Tibial nerve (tissue), 4 donors: ENCODE measurements around the gene INSM1.

ENCODE experiments used
- CTCF ChIP-seq, 5 experiments: fragments of 200-600 bp in 3 of 5; fragments of 450-650 bp in 2 of 5; sonication (generic) in 3 of 5; IDR thresholded peaks; one replicate each; pipeline ENCODE4 v1.5.1; 2016 to 2019; ENCODE audit warnings: antibody characterized with exemption in 5 of 5, mild to moderate bottlenecking in 3 of 5, moderate library complexity in 2 of 5
- EP300 ChIP-seq, 2 donors: sonication (generic); formaldehyde crosslinking; IDR thresholded peaks; one replicate each; pipeline ENCODE4 v1.6.1; 2017; ENCODE audit warnings: antibody characterized with exemption in 2 of 2, mild to moderate bottlenecking in 1 of 2
- POLR2A ChIP-seq, 2 donors: fragments of 450-650 bp; IDR thresholded peaks; one replicate each; pipeline ENCODE4 v1.6.1; 2017; ENCODE audit warnings: antibody characterized with exemption in 2 of 2, mild to moderate bottlenecking in 2 of 2, moderate library complexity in 2 of 2

- TF ChIP-seq CTCF (IDR thresholded peaks at IDR 0.05): no peak
- no peak for TF ChIP-seq POLR2A (IDR thresholded peaks at IDR 0.05)
- no peak for TF ChIP-seq EP300 (IDR thresholded peaks at IDR 0.05)
These were observed 730 bp downstream of the INSM1 start for GRCh38 chr20:20368418-20369249.
